PFSK-1 (cell line): ENCODE results near the gene LACTBL1.

Experiments
- FOXP2 ChIP-seq: optimal IDR thresholded peaks from 2 replicates; pipeline ENCODE3; 2011; ENCODE audit warnings: borderline replicate concordance, control low read depth, inconsistent platforms; ENCODE audit not compliant: insufficient read depth; ENCODE audit errors: extremely low read length, extremely low read depth
- POLR2AphosphoS5 ChIP-seq: IDR thresholded peaks from 2 replicates; pipeline ENCODE4 v1.6.1; 2012; ENCODE audit warnings: low read depth, mild to moderate bottlenecking, control low read depth, low read length, moderate library complexity
- SIN3A ChIP-seq: IDR thresholded peaks from 2 replicates; pipeline ENCODE4 v1.6.1; 2012; ENCODE audit warnings: mild to moderate bottlenecking, low read length, moderate library complexity, borderline replicate concordance; ENCODE audit not compliant: insufficient read depth
- TAF1 ChIP-seq: IDR thresholded peaks from 2 replicates; pipeline ENCODE4 v1.6.1; 2012; ENCODE audit warnings: low read length, control low read depth, borderline replicate concordance; ENCODE audit not compliant: insufficient read depth
- TF ChIP-seq, protein P1 (sequence below), 2 experiments: IDR thresholded peaks; 2 replicates each; pipeline versions ENCODE4 v1.6.1 to v1.8.0; 2011 to 2012; ENCODE audit warnings: low read depth in 2 of 2, low read length in 2 of 2, control low read depth in 1 of 2, inconsistent platforms in 1 of 2, mild to moderate bottlenecking in 1 of 2, moderate library complexity in 1 of 2; ENCODE audit not compliant: insufficient read depth in 1 of 2

DNA sequence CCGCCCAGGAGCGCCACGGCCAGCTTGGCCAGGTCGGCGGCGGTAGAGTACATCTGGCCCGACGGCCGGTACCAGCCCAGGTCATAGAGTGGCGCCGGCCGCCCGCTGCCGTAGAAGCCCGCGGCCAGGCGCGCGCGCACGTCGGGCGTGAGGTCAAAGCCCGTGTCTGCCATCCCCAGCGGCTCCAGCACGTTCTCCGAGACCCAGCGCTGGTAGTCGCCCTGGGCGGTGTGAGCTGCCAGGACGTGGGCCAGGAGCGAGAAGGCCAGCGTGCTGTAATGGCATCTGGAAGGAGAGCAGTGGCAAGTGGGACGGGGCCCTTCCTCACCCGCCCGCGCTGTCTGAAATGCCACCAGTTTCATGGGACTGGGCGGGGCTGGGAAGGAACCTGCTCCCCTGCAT, 18.9 kb downstream of the LACTBL1 start:
- TF ChIP-seq TAF1 (no peak), POLR2AphosphoS5 (no peak), SIN3A (no peak), FOXP2 (no peak)
- TF ChIP-seq, protein P1, sequence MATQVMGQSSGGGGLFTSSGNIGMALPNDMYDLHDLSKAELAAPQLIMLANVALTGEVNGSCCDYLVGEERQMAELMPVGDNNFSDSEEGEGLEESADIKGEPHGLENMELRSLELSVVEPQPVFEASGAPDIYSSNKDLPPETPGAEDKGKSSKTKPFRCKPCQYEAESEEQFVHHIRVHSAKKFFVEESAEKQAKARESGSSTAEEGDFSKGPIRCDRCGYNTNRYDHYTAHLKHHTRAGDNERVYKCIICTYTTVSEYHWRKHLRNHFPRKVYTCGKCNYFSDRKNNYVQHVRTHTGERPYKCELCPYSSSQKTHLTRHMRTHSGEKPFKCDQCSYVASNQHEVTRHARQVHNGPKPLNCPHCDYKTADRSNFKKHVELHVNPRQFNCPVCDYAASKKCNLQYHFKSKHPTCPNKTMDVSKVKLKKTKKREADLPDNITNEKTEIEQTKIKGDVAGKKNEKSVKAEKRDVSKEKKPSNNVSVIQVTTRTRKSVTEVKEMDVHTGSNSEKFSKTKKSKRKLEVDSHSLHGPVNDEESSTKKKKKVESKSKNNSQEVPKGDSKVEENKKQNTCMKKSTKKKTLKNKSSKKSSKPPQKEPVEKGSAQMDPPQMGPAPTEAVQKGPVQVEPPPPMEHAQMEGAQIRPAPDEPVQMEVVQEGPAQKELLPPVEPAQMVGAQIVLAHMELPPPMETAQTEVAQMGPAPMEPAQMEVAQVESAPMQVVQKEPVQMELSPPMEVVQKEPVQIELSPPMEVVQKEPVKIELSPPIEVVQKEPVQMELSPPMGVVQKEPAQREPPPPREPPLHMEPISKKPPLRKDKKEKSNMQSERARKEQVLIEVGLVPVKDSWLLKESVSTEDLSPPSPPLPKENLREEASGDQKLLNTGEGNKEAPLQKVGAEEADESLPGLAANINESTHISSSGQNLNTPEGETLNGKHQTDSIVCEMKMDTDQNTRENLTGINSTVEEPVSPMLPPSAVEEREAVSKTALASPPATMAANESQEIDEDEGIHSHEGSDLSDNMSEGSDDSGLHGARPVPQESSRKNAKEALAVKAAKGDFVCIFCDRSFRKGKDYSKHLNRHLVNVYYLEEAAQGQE (IDR thresholded peaks at IDR 0.05; ENCODE audit: insufficient read depth in 1 of 2, low read depth in 2 of 2, low read length in 2 of 2) = no peak
